HepG2 (cell line): ENCODE results near the gene HNRNPA1. TPM values are rescaled to one million over a fixed set of nuclear protein-coding genes. Genes with fewer than 3 reads are reported as not detected.

Source experiments
- ARID3A ChIP-seq: IDR thresholded peaks from 2 replicates; pipeline ENCODE4 v1.6.1; 2012; ENCODE audit warnings: low read depth, low read length, improper control_type of control experiment
- CHCHD3 ChIP-seq: sonication (generic); formaldehyde crosslinking; IDR thresholded peaks from 2 replicates; pipeline ENCODE4 v1.8.0; 2022; ENCODE audit warnings: mild to moderate bottlenecking, missing genetic modification reagents, moderate library complexity
- EHMT2 ChIP-seq: fragments of 200-600 bp; sonication (generic); IDR thresholded peaks from 2 replicates; pipeline ENCODE4 v1.7.0; 2017; ENCODE audit warnings: antibody characterized with exemption, low read depth, low read length, borderline replicate concordance
- ISL2 ChIP-seq: sonication (generic); formaldehyde crosslinking; IDR thresholded peaks from 2 replicates; pipeline ENCODE4 v1.5.0; 2020; ENCODE audit warnings: missing genetic modification reagents
- KLF6 ChIP-seq: IDR thresholded peaks from 2 replicates; pipeline ENCODE4 v1.8.0; 2016; ENCODE audit warnings: missing biosample characterization, missing genetic modification reagents
- MAF1 ChIP-seq: sonication (generic); formaldehyde crosslinking; IDR thresholded peaks from 2 replicates; pipeline ENCODE4 v1.5.0; 2020; ENCODE audit warnings: missing genetic modification reagents, borderline replicate concordance
- MIER3 ChIP-seq: IDR thresholded peaks from 2 replicates; pipeline ENCODE4 v1.6.1; 2016; ENCODE audit warnings: missing compliant biosample characterization, borderline replicate concordance
- MXD4 ChIP-seq: IDR thresholded peaks from 2 replicates; pipeline ENCODE4 v1.6.1; 2016; ENCODE audit warnings: mild to moderate bottlenecking, missing biosample characterization, missing genetic modification reagents
- RBFOX2 ChIP-seq: fragments of 200-400 bp; formaldehyde crosslinking; IDR thresholded peaks from 2 replicates; pipeline ENCODE4 v1.6.1; 2017; ENCODE audit warnings: low read depth, mild to moderate bottlenecking, low read length
- SAP130 ChIP-seq: IDR thresholded peaks from 2 replicates; pipeline ENCODE4 v1.6.1; 2016; ENCODE audit warnings: low read depth
- SIN3A ChIP-seq: IDR thresholded peaks from 2 replicates; pipeline ENCODE4 v1.6.1; 2011; ENCODE audit warnings: low read depth, mild to moderate bottlenecking, control low read depth, low read length, borderline replicate concordance
- SNAPC2 ChIP-seq: sonication (generic); formaldehyde crosslinking; IDR thresholded peaks from 2 replicates; pipeline ENCODE4 v1.8.1; 2022; ENCODE audit warnings: mild to moderate bottlenecking, missing genetic modification reagents
- TIGD3 ChIP-seq: sonication (generic); formaldehyde crosslinking; IDR thresholded peaks from 2 replicates; pipeline ENCODE4 v1.5.1; 2020; ENCODE audit warnings: mild to moderate bottlenecking, missing genetic modification reagents, borderline replicate concordance
- ZBTB1 ChIP-seq: sonication (generic); formaldehyde crosslinking; IDR thresholded peaks from 2 replicates; pipeline ENCODE4 v1.4.0; 2020; ENCODE audit warnings: missing genetic modification reagents, borderline replicate concordance
- ZBTB20 ChIP-seq: sonication (generic); formaldehyde crosslinking; IDR thresholded peaks from 2 replicates; pipeline ENCODE4 v1.8.1; 2023; ENCODE audit warnings: missing genetic modification reagents, low read depth, mild to moderate bottlenecking, borderline replicate concordance
- ZBTB39 ChIP-seq: sonication (generic); formaldehyde crosslinking; IDR thresholded peaks from 2 replicates; pipeline ENCODE4 v1.5.0; 2020; ENCODE audit warnings: missing genetic modification reagents
- ZFP90 ChIP-seq: sonication (generic); formaldehyde crosslinking; IDR thresholded peaks from 2 replicates; pipeline ENCODE4 v1.8.0; 2022; ENCODE audit warnings: missing genetic modification reagents, mild to moderate bottlenecking, inconsistent platforms, borderline replicate concordance
- ZKSCAN1 ChIP-seq: fragments of 150-350 bp; IDR thresholded peaks from 2 replicates; pipeline ENCODE4 v1.6.1; 2014; ENCODE audit warnings: low read length
- ZNF160 ChIP-seq: sonication (generic); formaldehyde crosslinking; IDR thresholded peaks from 2 replicates; pipeline ENCODE4 v1.8.0; 2022; ENCODE audit warnings: mild to moderate bottlenecking, inconsistent platforms, missing genetic modification reagents
- ZNF280B ChIP-seq: sonication (generic); formaldehyde crosslinking; IDR thresholded peaks from 2 replicates; pipeline ENCODE4 v1.5.0; 2020; ENCODE audit warnings: missing genetic modification reagents, mild to moderate bottlenecking, borderline replicate concordance
- ZNF557 ChIP-seq: sonication (generic); formaldehyde crosslinking; IDR thresholded peaks from 2 replicates; pipeline ENCODE4 v1.4.0; 2020; ENCODE audit warnings: missing genetic modification reagents
- ZNF768 ChIP-seq: sonication (generic); formaldehyde crosslinking; IDR thresholded peaks from 2 replicates; pipeline ENCODE4 v1.4.0; 2020; ENCODE audit warnings: missing genetic modification reagents
- ZSCAN12 ChIP-seq: sonication (generic); formaldehyde crosslinking; IDR thresholded peaks from 2 replicates; pipeline ENCODE4 v1.9.0; 2021; ENCODE audit warnings: mild to moderate bottlenecking, missing genetic modification reagents
- polyA plus RNA-seq, 8 experiments: library from polyadenylated mRNA; depleted of rRNA in 3 of 8; stranded (reverse) in 7 of 8; unstranded in 1 of 8; fragments of >200 nt; fragmentation: Illumina TruSeq in 4 of 8; extraction: Trizol in 4 of 8; gene quantifications; 2 replicates each; pipeline versions ENCODE4 v1.2.1 to v1.2.3, GENCODE V29; 2011 to 2016; ENCODE audit warnings: low read depth in 4 of 8, missing spikeins in 1 of 8, mixed read lengths in 1 of 8; ENCODE audit not compliant: insufficient read depth in 1 of 8
- total RNA-seq, 5 experiments: library from RNA; depleted of rRNA; stranded (reverse); fragments of >200 nt; fragmentation: Illumina TruSeq; extraction: Trizol; gene quantifications; 2 replicates each; pipeline ENCODE4 v1.2.3, GENCODE V29; 2016; ENCODE audit warnings: low read depth in 1 of 5

HNRNPA1 gene
- total and polyA plus RNA-seq, 2 of the 13 experiments (the other 11 are each of a cell fraction or from before 2014, with no cell fraction given): 535 to 1,820 TPM

GRCh38 chr12:54280468-54281260, at the start of gene HNRNPA1 (continued):
- peak; percentile 71 for TF ChIP-seq MIER3 (CRISPR knock-in tag)
- no peak for TF ChIP-seq TIGD3 (CRISPR knock-in tag)
- no peak for TF ChIP-seq ZBTB20 (CRISPR knock-in tag)
- TF ChIP-seq ZNF160 (CRISPR knock-in tag): 0 out of 2 replicates have a peak, but pooled peaks have one; percentile 29
- TF ChIP-seq CHCHD3: 0 out of 2 replicates have a peak, but pooled peaks have one; percentile 32
- TF ChIP-seq EHMT2: no peak
- TF ChIP-seq ISL2: no peak; the same call in 1 of the 2 replicates
- no peak for TF ChIP-seq ZKSCAN1
- peak; percentile 78; the same call in 1 of the 2 replicates for TF ChIP-seq SIN3A
- 0 out of 2 replicates have a peak, but pooled peaks have one; percentile 8 for TF ChIP-seq ARID3A
- TF ChIP-seq ZFP90 (CRISPR knock-in tag): peak; percentile 75
- TF ChIP-seq MAF1 (CRISPR knock-in tag): no peak; the same call in 1 of the 2 replicates
- peak; percentile 68 for TF ChIP-seq SAP130 (CRISPR knock-in tag)
- TF ChIP-seq ZNF768 (CRISPR knock-in tag): no peak
- TF ChIP-seq ZBTB1 (CRISPR knock-in tag): peak; percentile 79; the same call in 1 of the 2 replicates
- TF ChIP-seq ZNF557 (CRISPR knock-in tag): no peak
- TF ChIP-seq SNAPC2: no peak; the same call in 1 of the 2 replicates
- peak; percentile 85 for TF ChIP-seq RBFOX2
- peak; percentile 86; the same call in 1 of the 2 replicates for TF ChIP-seq ZNF280B (CRISPR knock-in tag)
- peak; percentile 75; the same call in 1 of the 2 replicates for TF ChIP-seq ZSCAN12 (CRISPR knock-in tag)
- TF ChIP-seq ZBTB39 (CRISPR knock-in tag): no peak
- peak; percentile 60; the same call in 1 of the 2 replicates for TF ChIP-seq KLF6 (CRISPR knock-in tag)
- TF ChIP-seq MXD4: no peak
